ENCODE data around the gene ANKRD18A. TPM values are rescaled to one million over a fixed set of nuclear protein-coding genes. Genes with fewer than 3 reads are reported as not detected.
"Not testable (repeated sequence)": the region's sequence is repeated elsewhere in the genome, so short reads cannot be mapped to it uniquely, and the experiment has no call there.

Gene ANKRD18A
- total RNA-seq, 1 donor from 2014 or later: 2.4 TPM

DNA sequence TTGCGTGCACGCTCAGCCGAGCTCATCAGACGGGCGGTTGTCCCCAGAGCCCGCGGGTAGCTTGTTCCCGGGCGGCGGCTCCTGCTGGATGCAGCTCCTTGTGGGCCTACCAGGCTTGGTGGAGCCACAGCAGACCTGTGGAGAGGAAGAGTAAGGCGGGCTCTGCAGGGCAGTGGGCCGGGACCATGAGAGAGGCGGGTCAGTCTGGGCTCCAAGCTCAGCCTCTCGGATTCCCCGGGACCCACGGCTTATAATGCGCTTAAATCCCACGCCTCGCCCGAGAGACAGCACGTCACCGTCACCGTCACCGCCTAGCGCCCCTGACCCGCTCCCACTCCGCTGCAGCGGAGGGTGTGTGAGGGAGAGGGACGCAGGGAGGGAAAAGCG is 1.9 kb upstream of the ANKRD18A start:
- no peak for DNase-seq (ENCODE audit: low read depth)
- TF ChIP-seq, protein P1, sequence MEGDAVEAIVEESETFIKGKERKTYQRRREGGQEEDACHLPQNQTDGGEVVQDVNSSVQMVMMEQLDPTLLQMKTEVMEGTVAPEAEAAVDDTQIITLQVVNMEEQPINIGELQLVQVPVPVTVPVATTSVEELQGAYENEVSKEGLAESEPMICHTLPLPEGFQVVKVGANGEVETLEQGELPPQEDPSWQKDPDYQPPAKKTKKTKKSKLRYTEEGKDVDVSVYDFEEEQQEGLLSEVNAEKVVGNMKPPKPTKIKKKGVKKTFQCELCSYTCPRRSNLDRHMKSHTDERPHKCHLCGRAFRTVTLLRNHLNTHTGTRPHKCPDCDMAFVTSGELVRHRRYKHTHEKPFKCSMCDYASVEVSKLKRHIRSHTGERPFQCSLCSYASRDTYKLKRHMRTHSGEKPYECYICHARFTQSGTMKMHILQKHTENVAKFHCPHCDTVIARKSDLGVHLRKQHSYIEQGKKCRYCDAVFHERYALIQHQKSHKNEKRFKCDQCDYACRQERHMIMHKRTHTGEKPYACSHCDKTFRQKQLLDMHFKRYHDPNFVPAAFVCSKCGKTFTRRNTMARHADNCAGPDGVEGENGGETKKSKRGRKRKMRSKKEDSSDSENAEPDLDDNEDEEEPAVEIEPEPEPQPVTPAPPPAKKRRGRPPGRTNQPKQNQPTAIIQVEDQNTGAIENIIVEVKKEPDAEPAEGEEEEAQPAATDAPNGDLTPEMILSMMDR (IDR thresholded peaks at IDR 0.05; ENCODE audit: insufficient read depth, low read length, poor library complexity, severe bottlenecking): no peak
- H3K4me3 ChIP-seq (ENCODE audit: low read depth, low read length): peak overlapping the region; percentile 78
- H3K36me3 ChIP-seq (ENCODE audit: control insufficient read depth, insufficient read depth, low read length): no peaks in the 10 kb centered on the region
- H3K27me3 ChIP-seq (ENCODE audit: control insufficient read depth, insufficient read depth, low read length): no peaks in the 10 kb centered on the region

DNA sequence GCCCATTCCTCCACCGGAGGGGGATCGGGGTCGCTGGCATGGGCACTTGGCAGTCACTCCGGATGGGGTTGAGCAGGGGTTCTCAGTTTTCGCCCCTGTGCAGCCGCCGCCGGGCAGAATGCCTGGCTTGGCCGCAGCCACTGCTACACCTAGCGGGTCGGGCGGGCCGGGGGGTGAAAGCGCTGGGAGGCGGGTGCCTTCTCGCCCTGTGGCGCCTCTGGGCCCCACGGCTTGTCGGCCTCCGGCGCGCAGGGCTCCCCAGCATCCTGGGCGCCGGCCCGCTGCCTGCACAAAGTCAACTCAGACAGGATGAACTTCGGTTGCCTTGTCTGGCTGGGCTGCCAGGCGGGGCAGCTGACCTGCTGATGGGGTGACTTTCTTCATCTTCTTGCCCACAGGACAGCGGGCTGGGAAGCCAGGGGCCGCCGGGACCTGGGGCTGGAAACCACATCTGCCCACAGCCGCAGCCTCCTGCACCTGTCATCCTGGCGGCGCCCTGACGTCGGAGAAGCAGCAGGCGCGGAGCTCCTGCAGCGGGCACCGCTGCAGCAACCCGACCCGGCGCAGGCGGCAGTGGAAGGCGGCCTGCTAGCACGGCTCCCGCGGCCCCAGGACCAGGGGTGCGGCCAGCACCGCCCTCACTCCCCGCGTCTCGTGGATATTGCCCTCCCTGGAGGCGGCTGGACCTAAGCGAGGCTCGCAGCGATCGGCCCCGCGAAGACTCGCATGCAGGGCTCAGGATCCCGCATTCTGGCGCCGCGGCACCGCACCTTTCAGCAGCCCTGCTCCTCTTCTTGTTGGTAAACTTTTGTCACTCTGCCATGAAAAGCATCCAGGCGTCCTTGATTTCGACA is 1.3 kb upstream of the ANKRD18A start:
- Histone ChIP-seq H3K36me3 (ENCODE audit: control insufficient read depth, insufficient read depth, low read length) (no peaks in the 10 kb centered on the region), H3K27me3 (ENCODE audit: control insufficient read depth, insufficient read depth, low read length) (no peaks in the 10 kb centered on the region), H3K4me3 (ENCODE audit: low read depth, low read length) (peak overlapping the region; percentile 78)
- DNase-seq (ENCODE audit: low read depth): no peak
- TF ChIP-seq, protein P1 (IDR thresholded peaks at IDR 0.05; ENCODE audit: insufficient read depth, low read length, poor library complexity, severe bottlenecking): no peak

DNA sequence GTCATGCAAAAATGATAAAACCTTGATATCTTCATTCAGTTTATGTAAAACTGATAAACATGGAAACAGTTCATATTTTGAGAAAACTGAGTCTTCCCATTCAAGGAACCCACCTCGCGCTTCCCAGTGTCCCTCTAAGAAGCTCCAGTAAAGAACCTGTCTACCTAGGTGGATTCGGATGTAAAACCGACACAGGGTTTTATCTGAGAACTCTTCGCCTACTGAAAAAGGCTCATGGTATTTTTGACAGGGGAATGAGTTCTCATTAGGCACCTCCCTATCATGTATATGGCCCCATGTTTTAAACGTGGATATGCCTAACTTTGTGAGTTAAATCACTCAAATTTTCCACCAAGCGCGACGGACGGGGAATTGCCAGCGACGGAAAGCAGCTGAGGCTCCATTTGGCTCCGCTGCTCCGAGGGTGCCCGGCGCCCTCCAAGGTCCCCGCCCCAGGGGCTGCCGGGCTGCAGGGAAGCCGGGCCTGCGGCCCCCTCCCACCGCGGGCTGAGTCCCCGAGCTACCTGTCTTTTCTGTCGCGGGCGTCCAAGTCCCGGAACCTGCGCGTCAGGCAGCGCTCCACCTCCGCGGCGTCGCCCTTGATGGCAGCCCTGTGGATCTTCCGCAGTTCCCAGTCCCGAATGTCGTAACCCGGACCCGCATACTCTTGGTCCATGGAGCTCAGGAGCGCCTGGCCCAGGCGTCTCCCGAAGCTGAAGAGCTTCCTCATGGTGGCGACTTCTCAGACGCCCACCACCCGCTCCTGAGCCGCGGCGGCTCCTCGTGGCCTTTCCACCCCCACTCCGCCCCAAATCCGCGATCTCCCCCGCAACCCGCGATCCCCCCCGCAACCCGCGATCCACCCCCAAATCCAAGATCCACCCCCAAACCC is 594 bp downstream of the ANKRD18A start:
- H3K27me3 ChIP-seq (ENCODE audit: control insufficient read depth, insufficient read depth, low read length): no peaks in the 10 kb centered on the region
- no peak for DNase-seq (ENCODE audit: low read depth)
- peak overlapping the region; percentile 78 for H3K4me3 ChIP-seq (ENCODE audit: low read depth, low read length)
- TF ChIP-seq, protein P1 (IDR thresholded peaks at IDR 0.05; ENCODE audit: insufficient read depth, low read length, poor library complexity, severe bottlenecking): no peak
- H3K36me3 ChIP-seq (ENCODE audit: control insufficient read depth, insufficient read depth, low read length): no peaks in the 10 kb centered on the region

DNA sequence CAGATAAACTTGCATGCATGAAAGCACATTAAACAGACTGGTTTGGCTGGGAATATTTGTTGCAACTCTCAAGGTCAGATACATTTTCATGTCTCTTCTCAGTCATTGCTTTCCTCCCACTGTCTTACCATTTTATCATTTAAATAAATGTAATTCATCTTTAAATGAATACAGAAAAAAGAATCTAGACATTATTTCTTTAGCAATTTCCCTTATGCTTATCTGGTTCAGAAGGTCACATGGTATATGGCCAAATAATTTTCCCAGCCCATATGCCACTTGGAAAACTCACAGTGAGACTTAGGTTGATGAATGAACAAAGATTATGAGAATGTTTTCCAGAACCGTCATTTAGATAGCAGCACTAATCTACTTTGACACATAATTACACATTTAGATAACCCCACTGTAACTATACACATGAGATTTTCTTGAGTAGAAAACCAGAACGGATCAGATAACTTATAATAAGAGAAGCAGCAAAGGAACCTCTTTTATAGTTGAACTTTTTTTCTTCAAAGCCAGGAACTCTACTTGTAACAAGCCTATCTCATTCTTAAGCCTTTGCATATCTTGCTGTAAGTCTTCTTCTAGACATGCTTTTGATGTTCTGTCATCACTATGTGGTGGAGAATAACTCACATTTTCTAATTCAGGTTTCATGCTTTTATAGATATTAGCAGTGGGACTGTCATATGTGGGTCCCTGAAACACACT is 22.2 kb downstream of the ANKRD18A start:
- H3K4me3 ChIP-seq (ENCODE audit: low read depth, low read length); H3K27me3 ChIP-seq (ENCODE audit: control insufficient read depth, insufficient read depth, low read length); DNase-seq (ENCODE audit: low read depth); H3K36me3 ChIP-seq (ENCODE audit: control insufficient read depth, insufficient read depth, low read length): not testable (repeated sequence)

DNA sequence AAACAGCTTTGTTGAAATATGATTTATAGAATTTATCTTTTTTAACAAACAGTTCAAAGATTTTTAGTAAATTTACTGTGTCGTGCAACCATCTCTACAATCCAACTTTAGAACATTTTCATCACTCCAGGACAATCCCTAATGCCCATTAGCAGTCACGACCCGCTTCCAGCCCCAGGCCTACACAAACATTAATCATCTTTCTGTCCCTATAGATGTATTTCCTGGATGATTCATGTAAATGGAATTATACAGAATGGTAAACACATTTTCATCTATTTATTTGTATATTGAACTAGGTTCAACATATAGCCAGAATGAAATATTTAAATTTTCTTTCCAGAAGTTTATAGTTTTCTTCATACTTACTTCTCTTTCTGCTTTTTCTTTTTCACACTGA is 25.3 kb downstream of the ANKRD18A start:
- DNase-seq (ENCODE audit: low read depth); H3K4me3 ChIP-seq (ENCODE audit: low read depth, low read length); H3K27me3 ChIP-seq (ENCODE audit: control insufficient read depth, insufficient read depth, low read length); H3K36me3 ChIP-seq (ENCODE audit: control insufficient read depth, insufficient read depth, low read length): not testable (repeated sequence)

DNA sequence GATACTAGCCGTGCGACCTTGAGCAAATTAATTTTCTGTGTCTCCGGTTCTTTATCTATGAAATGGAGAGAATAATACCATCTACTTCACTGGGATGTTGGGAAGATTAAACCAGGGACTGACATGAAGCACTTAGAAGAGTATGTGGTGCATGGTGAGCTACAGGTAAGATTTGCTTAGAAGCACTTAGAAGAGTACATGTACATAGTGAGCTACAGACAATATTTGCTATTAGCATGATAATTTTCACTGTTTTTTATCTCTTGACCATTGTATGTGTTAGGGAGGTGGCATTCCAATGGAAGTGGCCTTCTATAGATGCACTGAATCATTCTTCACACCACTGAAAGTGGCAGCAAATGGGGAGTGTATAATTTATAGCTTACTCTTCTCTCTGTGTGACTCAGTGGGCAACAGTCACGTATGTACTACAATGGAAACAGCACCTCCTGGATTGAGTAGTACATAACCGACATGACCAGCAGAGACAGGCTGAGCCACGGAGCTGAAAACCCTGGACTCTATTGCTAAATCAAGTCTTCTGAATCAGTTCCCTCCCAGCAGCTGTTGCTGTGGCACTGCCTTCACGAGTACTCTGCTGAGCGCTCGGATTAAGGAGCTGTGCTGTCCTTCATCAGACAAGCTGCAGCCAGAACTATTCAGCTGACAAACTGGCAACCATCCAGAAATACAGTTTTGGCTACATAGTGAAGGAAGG is 28.9 kb downstream of the ANKRD18A start:
- H3K27me3 ChIP-seq (ENCODE audit: control insufficient read depth, insufficient read depth, low read length); DNase-seq (ENCODE audit: low read depth); H3K36me3 ChIP-seq (ENCODE audit: control insufficient read depth, insufficient read depth, low read length); H3K4me3 ChIP-seq (ENCODE audit: low read depth, low read length): not testable (repeated sequence)

DNA sequence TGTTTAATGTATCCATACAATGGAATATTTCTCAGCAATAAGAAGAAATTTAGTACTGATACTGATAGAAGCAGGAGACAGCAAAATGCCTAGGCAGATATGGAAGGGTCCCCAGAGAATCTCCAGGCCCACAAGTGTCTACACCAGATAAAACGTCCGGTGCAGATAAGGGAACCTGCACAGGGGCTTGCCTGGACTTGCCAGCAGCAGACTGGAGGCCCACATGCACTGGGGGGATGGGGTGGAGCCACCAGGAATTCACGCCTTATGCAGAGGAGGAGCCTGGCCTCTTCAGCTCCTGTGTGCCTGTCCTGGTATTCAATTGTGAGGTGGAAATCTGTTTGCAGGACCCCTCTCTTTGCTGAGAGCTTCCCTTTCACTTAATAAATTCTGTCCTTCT is 36.6 kb downstream of the ANKRD18A start:
- H3K27me3 ChIP-seq (ENCODE audit: control insufficient read depth, insufficient read depth, low read length); H3K4me3 ChIP-seq (ENCODE audit: low read depth, low read length); H3K36me3 ChIP-seq (ENCODE audit: control insufficient read depth, insufficient read depth, low read length); DNase-seq (ENCODE audit: low read depth): not testable (repeated sequence)

DNA sequence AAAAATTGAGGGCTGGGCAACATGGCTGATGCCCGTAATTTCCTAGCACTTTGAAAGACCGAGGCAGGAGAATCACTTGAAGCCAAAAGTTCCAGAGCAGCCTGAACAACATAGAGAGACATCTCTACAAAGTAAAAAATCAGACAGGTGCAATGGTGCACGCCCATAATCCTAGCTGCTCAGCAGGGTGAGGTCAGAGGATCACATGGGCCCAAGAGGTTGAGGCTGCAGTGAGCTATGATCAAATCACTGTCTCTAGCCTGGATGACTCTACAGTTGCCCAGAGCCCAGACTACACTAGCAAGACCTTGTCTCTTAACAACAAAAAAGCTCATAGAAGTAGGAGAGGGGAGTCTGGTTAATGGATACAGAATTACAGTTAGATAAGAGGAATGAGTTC is 40.3 kb downstream of the ANKRD18A start:
- DNase-seq (ENCODE audit: low read depth); H3K36me3 ChIP-seq (ENCODE audit: control insufficient read depth, insufficient read depth, low read length); H3K4me3 ChIP-seq (ENCODE audit: low read depth, low read length); H3K27me3 ChIP-seq (ENCODE audit: control insufficient read depth, insufficient read depth, low read length): not testable (repeated sequence)

DNA sequence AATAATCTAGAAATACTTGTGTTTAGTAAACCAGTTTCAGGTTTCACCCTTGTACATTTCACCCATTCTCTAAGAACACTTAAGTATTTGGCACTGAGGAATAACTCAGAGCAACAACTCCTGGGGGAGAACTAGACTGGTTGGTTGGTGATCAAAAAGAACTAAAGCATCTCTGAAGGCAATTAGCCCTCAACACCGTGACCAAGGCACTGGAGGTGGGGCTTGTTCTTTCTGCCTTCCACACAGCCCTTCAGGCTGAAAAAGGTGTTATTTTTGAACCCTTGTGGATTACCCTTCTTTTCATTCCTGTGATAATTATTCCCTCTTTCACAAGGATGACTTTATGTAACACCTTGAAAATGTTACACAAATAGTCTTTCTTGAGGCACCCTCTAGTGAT is 44.2 kb downstream of the ANKRD18A start:
- H3K36me3 ChIP-seq (ENCODE audit: control insufficient read depth, insufficient read depth, low read length); H3K27me3 ChIP-seq (ENCODE audit: control insufficient read depth, insufficient read depth, low read length); H3K4me3 ChIP-seq (ENCODE audit: low read depth, low read length); DNase-seq (ENCODE audit: low read depth): not testable (repeated sequence)

DNA sequence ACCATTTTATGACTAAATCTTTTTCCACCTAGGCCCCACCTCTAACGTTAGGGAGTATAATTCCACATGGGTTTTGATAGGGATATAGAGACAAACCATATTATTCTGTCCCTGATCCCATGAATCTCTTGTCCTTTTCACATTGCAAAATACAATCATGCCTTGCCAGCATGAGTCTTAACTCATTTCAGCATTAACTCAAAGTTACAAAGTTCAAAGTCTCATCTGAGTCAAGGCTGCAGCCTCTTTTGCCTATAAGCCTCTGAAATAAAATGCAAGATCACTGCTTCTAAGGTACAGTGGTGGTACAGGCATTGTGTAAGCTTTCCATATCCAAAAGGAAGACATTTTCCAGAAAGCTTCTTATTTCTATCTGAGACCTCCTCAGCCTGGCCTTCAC is 54.3 kb downstream of the ANKRD18A start:
- H3K4me3 ChIP-seq (ENCODE audit: low read depth, low read length); DNase-seq (ENCODE audit: low read depth); H3K36me3 ChIP-seq (ENCODE audit: control insufficient read depth, insufficient read depth, low read length); H3K27me3 ChIP-seq (ENCODE audit: control insufficient read depth, insufficient read depth, low read length): not testable (repeated sequence)
